IPS-NIHi11 (cell line): ENCODE data around the gene GIGYF2.
"Not testable (repeated sequence)": the region's sequence is repeated elsewhere in the genome, so short reads cannot be mapped to it uniquely, and the experiment has no call there.

ENCODE experiments used
- DNase-seq: peaks from one replicate; pipeline ENCODE4 v3.0.0; 2012; ENCODE audit warnings: mixed read lengths, low spot score

The GIGYF2 gene

DNA sequence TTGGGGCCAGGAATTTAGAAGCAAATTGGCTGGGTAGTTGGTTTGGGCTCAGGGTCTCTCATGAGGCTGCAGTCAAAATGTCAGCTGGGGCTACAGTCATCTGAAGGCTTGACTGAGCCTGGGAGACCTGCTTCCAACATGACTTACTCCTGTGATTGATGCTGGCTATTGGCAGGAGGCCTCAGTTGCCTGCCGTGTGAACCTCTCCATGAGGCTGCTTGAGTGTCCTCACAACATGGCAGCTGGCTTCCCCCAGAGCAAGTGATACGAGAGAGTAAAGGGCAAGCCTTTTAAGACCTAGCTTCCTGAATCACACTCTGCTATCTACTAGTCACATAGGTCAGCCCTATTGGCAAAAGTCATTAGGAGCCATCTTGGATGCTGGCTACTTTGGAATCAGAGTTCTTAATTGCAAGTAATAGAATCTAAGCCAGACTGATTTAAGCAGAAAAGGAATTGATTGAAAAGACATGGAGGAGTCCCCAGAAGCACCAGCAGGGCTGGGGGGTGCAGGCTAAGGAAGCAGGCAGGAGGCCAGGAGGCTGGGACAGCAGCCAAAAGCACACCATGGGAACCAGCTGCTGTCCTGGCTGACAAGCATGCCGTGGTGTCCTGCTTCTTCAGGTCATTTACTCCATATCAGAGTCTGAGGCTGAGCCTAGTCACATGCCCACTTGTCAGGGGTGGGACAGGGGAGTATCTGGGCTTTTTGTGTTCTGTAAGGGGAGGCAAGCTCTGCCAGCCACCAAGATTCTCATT, 7.8 kb upstream of the GIGYF2 start:
- DNase-seq = no peak

DNA sequence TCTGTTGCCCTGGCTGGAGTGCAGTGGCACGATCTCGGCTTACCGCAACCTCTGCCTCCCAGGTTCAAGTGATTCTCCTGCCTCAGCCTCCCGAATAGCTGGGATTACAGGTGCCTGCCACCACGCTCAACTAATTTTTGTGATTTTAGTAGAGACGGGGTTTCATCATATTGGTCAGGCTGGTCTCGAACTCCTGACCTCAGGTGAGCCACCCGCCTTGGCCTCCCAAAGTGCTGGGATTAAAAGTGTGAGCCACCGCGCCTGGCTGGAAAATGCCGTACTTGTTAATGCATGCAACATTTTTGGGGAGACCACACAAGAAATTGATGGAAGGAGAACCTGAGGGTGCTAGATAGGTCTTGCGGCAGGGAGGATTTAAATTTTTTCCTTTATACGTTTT, 6.0 kb upstream of the GIGYF2 start:
- not testable (repeated sequence) for DNase-seq

DNA sequence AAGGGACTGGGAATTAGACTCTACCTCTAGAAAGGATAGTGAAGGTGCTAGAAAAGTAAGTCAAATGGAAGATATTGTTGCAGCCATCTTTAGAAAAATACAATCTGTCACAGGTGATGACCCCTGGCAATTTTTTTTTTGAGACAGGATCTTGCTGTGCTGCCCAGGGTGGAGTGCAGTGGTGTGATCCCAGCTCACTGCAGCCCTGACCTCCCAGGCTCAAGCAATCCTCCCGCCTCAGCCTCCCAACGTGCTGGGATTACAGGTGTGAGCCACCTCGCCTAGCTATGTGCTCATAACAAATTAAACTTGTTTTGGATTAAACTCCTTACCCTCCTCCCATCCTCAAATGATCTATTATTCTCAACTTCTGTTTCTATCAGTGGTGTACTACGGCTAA, 3.8 kb upstream of the GIGYF2 start:
- DNase-seq = no peak

DNA sequence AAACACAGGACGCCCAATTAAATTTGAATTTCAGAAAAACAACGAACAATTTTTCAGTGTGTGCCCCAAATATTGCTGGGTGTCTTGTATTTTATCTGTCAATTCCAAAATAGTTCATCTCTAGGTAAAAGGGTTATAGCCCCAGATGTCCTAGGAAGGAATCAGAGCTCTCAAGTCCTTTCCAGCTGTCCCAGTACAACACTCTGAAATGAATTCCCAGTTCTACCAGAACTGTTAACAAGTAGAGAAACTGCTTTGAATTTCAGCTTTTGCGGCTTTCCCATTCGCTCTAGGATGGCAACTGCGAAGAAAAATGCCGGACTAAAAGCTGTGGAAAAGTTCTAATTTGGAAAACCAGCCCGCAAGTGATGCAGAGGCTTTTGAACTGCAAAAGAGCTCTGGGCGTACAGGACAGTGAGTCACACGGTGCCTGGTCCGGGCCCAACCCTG, 497 bp upstream of the GIGYF2 start:
- DNase-seq = no peak

DNA sequence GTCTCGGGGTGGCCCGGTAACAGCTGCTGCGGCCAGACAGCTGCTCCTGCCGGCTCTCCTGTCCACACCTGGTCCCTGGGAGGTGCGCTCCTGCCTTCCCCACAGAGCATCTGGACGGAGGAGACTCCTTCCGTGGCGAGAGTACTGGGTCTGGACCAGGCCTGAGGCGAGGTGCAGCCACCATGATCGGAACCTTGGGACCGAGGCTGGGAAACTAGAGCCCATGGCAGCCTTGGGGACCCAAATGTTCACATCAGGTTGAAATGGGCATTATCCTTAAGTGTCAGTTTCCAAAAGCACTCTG, 628 bp downstream of the GIGYF2 start:
- no peak for DNase-seq

DNA sequence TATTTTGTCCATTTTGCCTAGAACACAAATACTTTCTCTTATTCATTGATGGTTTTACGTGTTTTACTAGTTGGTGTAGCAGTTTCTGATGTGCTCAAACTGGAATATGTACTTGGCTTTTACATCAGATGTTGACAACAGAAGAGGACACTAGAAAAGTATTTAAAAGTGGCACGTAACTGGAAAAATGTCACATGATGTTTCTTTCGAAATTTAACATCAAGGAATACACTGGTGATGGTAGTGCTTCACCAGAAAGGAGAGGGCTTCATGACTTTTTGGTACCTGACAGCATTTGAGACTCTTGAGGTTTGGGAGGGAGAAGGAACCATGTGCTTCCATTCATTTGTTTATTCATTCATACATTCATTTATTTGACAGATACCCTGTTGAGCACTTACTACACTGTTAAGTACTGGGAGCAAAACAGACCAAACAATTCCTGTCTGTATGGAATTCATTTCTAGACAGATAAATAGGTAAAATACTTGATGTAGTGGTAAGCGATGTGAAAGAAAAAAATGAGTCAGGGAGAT, 1.5 kb downstream of the GIGYF2 start:
- no peak for DNase-seq

DNA sequence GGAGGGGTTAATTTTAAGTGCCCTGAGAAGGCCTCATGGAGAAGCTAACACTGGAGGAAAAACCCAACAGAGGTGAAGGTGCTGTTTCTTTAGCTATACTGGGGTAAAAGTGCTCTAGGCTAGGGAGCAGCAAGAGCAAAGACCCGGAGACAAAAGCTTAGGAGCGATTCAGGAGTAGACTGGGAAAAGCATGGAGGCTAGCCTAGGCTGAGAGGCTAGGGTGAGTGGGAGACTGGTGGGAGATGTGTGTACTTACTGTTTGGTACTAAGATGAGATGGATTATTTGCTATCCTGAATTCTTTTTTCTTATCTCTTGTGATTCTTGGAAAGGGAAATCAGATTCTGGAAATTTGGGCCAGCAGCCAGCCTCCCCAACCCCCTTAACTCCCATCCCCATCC, 2.0 kb downstream of the GIGYF2 start:
- DNase-seq = no peak

DNA sequence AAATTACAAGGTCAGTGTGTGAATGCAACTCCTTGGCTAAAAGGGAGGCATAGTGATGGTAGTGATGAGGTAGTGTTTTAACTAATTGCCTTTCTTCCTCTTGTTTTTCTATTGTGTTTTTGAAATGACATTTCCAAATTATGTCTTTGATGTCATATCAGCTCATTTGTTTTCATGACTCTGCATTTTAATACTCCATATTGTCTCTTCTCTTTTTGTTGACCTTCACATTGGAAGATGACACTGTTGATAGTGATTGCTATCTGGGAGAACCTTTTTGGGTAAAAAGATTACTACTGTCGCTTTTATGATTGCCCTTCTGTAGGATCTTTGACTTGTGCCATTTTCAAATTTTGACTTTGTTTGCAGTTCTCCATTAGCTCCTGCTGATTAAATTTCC, 3.0 kb downstream of the GIGYF2 start:
- DNase-seq = no peak

DNA sequence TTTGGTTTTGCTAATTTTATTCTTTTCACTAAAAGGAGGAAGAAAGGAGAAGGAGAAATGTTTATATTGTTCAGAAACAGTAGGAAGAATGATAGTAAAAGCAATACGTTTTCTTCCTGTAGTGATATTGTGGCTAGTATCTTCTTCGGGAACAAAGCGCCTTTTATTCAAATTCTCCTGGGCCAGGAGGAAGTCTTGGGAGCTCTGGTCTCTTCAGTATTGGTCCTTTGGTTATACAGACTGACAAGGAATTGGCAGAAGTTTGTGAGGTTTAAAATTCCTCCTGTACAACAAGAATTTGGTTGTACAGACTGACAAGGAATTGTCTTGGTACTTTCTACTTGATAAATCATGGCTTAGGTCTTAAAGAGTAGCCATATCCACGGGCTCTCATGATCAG, 9.9 kb downstream of the GIGYF2 start:
- DNase-seq = no peak

DNA sequence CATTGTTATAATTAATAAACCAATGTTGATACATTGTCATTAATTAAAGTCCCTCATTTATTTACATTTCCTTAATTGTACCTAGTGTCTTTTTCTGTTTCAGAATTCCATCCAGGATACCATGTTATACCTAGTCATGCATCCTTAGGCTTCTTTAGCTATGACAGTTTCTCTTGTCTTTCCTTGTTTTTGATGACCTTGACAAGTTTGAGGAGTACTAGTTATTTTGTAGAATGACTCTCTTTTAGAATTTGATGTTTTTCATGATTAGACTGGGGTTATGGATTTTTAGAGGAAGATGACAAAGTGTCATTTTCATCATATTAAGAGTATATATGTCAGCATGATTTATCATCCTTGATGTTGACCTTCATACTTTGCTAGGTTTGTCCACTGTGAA, 16.4 kb downstream of the GIGYF2 start:
- DNase-seq = no peak

DNA sequence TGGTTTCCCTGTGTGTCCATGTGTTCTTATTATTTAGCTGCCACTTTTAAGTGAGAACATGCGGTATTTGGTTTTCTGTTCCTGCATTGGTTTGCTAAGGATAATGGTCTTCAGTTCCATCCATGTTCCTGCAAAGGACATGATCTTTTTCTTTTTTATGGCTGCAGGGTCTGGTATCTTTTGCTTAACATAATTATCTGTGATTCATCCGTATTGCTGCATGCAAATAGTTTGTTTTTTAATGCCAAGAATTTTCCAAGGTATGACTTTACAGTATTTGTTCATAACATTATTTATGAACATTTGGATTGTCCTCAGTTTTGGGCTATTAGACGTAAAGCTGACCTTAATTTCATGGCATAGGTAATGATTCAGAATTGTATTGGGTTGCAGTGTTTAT, 17.8 kb downstream of the GIGYF2 start:
- no peak for DNase-seq

DNA sequence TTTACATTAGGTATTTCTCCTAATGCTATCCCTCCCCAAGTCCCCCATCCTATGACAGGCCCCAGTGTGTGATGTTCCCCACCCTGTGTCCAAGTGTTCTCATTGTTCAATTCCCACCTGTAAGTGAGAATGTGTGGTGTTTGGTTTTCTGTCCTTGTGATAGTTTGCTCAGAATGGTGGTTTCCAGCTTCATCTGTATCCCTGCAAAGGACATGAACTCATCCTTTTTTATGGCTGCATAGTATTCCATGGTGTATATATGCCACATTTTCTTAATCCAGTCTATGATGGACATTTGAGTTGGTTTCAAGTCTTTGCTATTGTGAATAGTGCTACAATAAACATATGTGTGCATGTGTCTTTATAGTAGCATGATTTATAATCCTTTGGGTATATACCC, 22.9 kb downstream of the GIGYF2 start:
- DNase-seq = not testable (repeated sequence)

DNA sequence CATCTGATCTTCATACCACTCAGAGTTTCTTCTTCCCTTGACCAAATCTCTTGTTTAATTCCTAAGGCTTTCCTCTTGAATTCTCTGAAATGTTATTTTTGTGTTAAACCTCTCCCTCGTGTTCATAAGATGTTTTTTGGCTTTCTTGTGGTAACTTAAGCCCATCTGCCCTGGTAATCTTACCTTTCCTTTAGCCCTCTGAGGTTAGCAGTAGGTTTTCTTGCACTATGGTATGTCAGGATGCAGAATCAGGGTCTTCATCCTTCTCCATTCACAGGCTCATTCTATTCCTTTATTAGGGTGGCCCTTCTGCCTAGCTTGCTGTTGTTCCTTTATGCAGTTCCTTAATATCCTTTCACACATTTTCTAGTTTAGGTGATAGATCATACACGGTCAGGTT, 24.1 kb downstream of the GIGYF2 start:
- DNase-seq = no peak

DNA sequence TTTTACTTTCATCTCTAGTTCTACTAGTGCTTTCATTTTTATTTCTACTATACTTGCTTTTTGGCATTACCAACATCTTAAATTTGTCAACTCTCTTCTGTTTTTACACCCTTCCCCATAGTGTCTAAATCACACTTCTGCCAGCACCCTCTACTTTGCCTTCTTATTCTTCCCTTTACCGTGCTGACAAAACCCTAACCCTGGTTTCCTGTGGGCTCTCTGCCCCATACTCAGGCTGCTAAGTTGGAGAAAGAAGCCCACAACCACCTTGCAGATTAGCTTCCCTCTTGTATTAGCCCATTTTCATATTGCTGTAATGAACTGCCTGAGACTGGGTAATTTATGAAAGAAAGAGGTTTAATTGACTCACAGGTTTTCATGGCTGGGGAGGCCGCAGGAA, 24.8 kb downstream of the GIGYF2 start:
- DNase-seq = no peak

DNA sequence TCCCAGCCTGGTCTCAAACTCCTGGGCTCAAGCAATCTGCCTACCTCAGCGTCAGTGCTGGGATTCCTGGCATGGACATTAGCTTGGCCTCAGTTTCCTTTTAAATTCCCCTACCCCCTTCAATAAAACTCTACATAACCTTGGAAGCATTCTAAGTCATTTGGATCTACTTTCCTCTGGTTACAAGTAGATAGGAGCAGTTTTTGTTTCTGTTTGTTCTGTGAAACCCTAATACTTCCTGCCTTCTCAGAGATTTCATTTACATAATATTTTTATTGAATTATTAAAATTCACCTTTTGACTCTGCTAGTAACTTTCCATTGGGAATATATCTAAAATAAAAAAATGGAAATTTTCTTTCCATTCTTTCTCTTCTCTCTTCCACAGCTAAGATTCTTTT, 25.9 kb downstream of the GIGYF2 start:
- DNase-seq = no peak

DNA sequence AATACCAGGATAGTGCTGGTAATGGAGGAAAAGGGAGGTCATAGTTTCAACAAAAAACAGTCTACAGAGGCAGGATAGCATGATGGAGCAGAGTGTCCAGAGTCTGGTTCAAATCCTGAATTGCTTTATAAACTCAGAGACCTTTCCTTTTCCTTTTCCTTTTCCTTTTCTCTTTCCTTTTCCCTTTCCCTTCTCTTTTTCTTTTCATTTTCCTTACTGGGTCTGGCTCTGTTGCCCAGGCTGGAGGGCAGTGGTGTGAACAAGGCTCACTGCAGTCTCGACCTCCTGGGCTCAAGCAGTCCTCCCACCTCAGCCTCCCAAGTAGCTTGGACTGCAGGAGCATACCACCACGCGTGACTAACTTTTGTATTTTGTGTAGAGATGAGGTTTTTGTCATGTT, 31.7 kb downstream of the GIGYF2 start:
- no peak for DNase-seq

DNA sequence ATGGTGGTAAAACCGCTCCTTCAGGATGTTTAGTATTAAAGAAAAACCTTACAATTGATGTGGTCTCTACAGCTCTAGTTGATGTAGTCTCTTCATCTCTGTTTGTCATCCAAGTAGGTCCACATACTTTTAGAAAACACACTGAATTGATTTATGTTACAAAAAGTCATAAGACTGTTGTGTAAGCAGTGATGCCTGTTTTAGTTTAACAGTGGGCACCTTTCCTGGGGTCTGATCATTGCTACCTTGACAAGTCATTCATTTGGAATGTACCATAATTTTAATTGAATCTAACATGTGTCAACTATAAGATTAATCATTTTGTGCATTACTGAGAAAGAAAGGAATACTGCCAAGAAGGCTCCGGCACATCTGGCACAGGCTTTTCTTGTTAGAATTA, 34.3 kb downstream of the GIGYF2 start:
- no peak for DNase-seq

DNA sequence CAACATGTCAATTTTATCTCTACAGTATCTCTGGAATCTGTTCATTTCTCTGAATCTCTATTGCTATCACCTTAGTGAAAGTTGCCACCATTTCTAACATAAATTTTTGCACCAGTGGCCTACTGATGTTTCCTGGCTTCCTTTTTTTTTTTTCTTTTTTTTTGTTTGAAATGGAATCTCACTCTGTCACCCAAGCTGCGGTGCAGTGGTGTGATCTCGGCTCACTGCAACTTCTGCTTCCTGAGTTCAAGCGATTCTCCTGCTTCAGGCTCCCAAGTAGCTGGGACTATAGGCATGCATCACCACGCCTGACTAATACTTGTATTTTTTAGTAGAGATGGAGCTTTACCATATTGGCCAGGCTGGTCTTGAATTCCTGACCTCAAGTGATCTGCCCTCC, 44.2 kb downstream of the GIGYF2 start:
- DNase-seq = no peak

DNA sequence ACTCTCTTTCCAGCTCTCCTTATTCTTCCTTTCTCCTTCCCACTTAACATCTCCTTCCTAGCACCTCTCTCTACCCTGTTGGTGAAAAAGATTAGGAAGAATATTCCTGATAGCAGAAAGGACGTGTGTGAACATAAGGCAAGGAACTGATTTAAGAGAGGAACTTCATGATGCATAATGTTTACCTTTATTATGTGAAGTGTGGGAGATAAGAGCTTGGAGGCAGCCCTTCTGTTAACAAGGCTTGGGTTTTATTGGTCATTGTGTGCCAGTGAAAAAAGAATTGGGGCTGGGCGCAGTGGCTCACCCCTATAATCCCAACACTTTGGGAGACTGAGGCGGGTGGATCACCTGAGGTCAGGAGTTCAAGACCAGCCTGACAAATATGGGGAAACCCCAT, 44.8 kb downstream of the GIGYF2 start:
- DNase-seq = no peak

DNA sequence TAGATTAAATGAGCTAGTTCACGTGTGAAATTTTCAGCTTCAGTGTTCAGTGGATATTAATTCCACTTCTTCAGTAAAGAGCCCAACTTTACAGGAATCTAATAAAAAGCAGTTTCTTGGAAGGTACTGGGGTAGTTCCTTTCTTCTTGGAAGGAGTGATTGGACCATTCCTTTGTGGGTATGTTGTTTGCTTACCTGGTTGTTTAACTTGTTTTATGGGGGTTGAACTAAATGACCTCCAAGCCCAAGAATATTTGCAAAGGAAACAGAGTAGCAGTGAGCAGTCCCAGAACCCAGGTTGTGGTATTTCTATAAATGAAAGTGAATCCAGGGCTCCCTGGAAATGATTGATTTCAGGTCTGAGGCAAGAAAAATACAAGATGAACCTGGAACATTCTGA, 47.8 kb downstream of the GIGYF2 start:
- DNase-seq = no peak

DNA sequence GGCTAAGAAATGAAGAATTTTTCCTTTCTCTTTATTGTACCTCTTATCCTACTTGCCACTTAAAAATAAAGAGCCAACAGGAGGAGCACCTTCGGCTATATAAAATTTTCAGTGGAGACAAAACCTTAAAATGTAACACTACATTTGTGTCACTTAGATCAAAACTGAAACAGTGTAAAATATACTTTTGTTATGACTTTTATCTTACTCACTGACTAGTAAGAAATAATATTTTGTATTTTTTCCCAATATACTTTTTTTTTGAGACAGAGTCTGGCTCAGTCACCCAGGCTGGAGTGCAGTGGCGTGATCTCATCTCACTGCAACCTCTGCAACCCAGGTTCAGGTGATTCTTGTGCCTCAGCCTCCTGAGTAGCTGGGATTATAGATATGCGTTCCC, 50.9 kb downstream of the GIGYF2 start:
- DNase-seq = no peak

DNA sequence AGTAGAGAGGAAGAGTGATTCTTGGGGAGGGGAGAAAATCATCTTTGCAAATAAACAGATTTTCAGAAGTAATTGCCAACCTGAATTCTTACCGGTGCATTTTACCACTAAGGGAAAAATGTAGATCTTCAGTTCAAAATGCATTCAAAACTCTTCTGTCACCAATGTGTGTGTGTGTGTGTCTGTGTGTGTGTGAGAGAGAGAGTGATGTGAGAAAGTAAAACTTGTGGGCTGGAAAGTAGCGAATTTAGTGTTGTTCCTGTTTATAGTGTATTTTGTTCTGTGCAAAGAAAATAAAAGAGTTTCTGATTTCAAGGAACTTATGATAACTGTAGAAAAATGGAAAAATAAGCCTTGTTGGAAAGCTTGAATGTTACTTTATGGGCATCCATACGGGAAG, 52.2 kb downstream of the GIGYF2 start:
- DNase-seq = no peak

DNA sequence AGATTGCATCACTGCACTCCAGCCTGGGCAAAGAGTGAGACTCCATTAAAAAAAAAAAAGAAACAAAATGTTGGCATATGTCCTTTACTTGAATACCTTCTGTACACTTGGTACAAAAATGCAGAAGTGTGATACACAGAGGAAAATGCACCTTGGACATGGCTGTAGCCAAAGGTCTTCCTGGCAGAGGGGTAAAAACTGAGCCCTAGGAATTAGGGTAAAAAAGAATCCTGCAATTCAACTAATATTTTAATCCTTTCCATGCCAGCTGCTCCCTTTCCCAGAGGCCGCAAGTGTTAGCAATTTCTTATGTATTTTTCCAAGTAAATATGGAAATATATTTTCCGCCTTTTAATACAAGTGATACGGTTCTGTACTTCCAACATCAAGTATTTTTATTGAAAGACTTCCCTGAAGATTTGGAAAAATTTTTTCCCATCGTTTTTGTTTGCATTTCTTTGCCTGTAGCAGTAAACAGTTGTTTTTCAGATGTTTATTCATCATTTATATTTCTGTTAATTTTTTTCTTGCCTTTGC, 53.1 kb downstream of the GIGYF2 start:
- no peak for DNase-seq

DNA sequence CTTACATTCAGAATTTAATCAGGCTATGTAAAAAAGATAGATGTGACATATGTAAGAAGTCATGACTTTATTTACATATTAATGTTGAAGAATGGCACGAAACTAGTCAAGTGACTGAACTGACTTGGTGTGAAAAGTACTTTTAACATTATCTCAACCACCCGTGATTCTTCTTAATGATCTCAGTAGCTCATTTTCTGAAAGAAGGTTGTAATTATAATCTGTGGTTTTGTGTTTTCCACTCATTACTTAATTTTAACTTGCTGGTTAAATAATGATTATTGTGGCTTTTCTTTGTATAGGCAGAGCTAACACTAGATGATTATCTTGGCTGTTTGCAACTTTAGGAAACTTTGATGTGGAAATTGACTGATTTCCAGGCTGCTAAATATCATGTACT, 60.8 kb downstream of the GIGYF2 start:
- no peak for DNase-seq
